IMR-90 (cell line): Measurements from ENCODE around the gene TPT1.
"Not testable (repeated sequence)": the region's sequence is repeated elsewhere in the genome, so short reads cannot be mapped to it uniquely, and the experiment has no call there.

ENCODE experiments used
- CTCF ChIP-seq: conservative IDR thresholded peaks from 2 replicates; pipeline ENCODE4 v1.5.1; 2012; ENCODE audit warnings: mild to moderate bottlenecking, low read depth, low read length, improper control_type of control experiment
- MAFK ChIP-seq: IDR thresholded peaks from 2 replicates; pipeline ENCODE4 v1.6.1; 2012; ENCODE audit warnings: low read depth, low read length, improper control_type of control experiment
- MAZ ChIP-seq: IDR thresholded peaks from 2 replicates; pipeline ENCODE4 v1.6.1; 2012; ENCODE audit warnings: low read depth, mild to moderate bottlenecking, low read length, improper control_type of control experiment, moderate library complexity, borderline replicate concordance
- POLR2A ChIP-seq: IDR thresholded peaks from 2 replicates; pipeline ENCODE4 v1.6.1; 2012; ENCODE audit warnings: mild to moderate bottlenecking, low read depth, low read length
- RAD21 ChIP-seq: IDR thresholded peaks from 2 replicates; pipeline ENCODE4 v1.6.1; 2012; ENCODE audit warnings: low read length, improper control_type of control experiment
- RFX5 ChIP-seq: IDR thresholded peaks from 2 replicates; pipeline ENCODE4 v1.8.0; 2012; ENCODE audit warnings: low read depth, mild to moderate bottlenecking, low read length, moderate library complexity
- SMC3 ChIP-seq: fragments of 150-350 bp; IDR thresholded peaks from 2 replicates; pipeline ENCODE4 v1.6.1; 2016; ENCODE audit warnings: low read depth, mild to moderate bottlenecking, antibody characterized with exemption, low read length, moderate library complexity

GRCh38 chr13:45343102-45343501 lies 2.1 kb upstream of the TPT1 start:
- TF ChIP-seq SMC3, CTCF, RAD21, MAZ, RFX5, MAFK, POLR2A: not testable (repeated sequence)
